Loucy (cell line): ENCODE data around the gene MBNL1.

ENCODE experiments used
- H2AFZ ChIP-seq: fragments of 200-600 bp; sonication (generic); 2 replicates; pipeline ENCODE4 v1.6.0; 2016; ENCODE audit warnings: antibody characterized with exemption, mild to moderate bottlenecking, low read length, moderate library complexity
- H3F3A ChIP-seq: fragments of 200-600 bp; 2 replicates; pipeline ENCODE4 v1.6.0; 2016; ENCODE audit warnings: antibody characterized with exemption, low read depth, mild to moderate bottlenecking
- H3K27me3 ChIP-seq: fragments of 200-600 bp; sonication (generic); 2 replicates; pipeline ENCODE4 v1.6.1; 2014; ENCODE audit warnings: low read length, mild to moderate bottlenecking; ENCODE audit not compliant: insufficient read depth, poor library complexity, severe bottlenecking
- H3K36me3 ChIP-seq: fragments of 200-600 bp; sonication (generic); 2 replicates; pipeline ENCODE4 v1.6.1; 2016; ENCODE audit warnings: low read length; ENCODE audit not compliant: insufficient read depth
- H3K4me1 ChIP-seq: fragments of 200-600 bp; sonication (generic); 2 replicates; pipeline ENCODE4 v1.5.1; 2014; ENCODE audit warnings: low read length, mild to moderate bottlenecking; ENCODE audit not compliant: insufficient read depth, poor library complexity, severe bottlenecking
- H3K4me2 ChIP-seq: fragments of 200-600 bp; sonication (generic); 2 replicates; pipeline ENCODE4 v1.6.0; 2014; ENCODE audit warnings: antibody characterized with exemption, low read length, low read depth, mild to moderate bottlenecking; ENCODE audit not compliant: poor library complexity, severe bottlenecking
- H3K4me3 ChIP-seq: fragments of 200-600 bp; sonication (generic); 2 replicates; pipeline ENCODE4 v1.5.1; 2014; ENCODE audit warnings: low read length, mild to moderate bottlenecking, mixed read lengths; ENCODE audit not compliant: poor library complexity, severe bottlenecking
- H3K79me2 ChIP-seq: fragments of 200-600 bp; sonication (generic); 2 replicates; pipeline ENCODE4 v1.6.1; 2014; ENCODE audit warnings: low read length; ENCODE audit not compliant: insufficient read depth
- H3K9ac ChIP-seq: fragments of 200-600 bp; sonication (generic); 2 replicates; pipeline ENCODE4 v1.6.0; 2014; ENCODE audit warnings: mild to moderate bottlenecking, low read depth, low read length, moderate library complexity; ENCODE audit not compliant: poor library complexity, severe bottlenecking
- H3K9me2 ChIP-seq: fragments of 200-600 bp; sonication (generic); replicated peaks from 2 replicates; pipeline ENCODE4 v1.6.1; 2016; ENCODE audit warnings: low read depth, low read length, mixed read lengths
- H3K9me3 ChIP-seq: fragments of 200-600 bp; sonication (generic); 2 replicates; pipeline ENCODE4 v1.6.1; 2014; ENCODE audit warnings: mild to moderate bottlenecking, antibody characterized with exemption, low read length, low read depth; ENCODE audit not compliant: insufficient read depth
- H4K20me1 ChIP-seq: fragments of 200-600 bp; sonication (generic); 2 replicates; pipeline ENCODE4 v1.6.0; 2014; ENCODE audit warnings: antibody characterized with exemption, low read length, mild to moderate bottlenecking; ENCODE audit not compliant: insufficient read depth, poor library complexity, severe bottlenecking
- CTCF ChIP-seq: fragments of 200-600 bp; sonication (generic); conservative IDR thresholded peaks from 2 replicates; pipeline ENCODE4 v1.5.1; 2014; ENCODE audit warnings: mild to moderate bottlenecking, antibody characterized with exemption, low read length
- EZH2phosphoT487 ChIP-seq: fragments of 200-600 bp; IDR thresholded peaks from 2 replicates; pipeline ENCODE4 v1.6.1; 2018; ENCODE audit warnings: antibody characterized with exemption, mild to moderate bottlenecking, moderate library complexity, borderline replicate concordance

Gene MBNL1

GRCh38 chr3:152272771-152273242 is 4.1 kb downstream of the MBNL1 start:
- Histone ChIP-seq H3K4me1 (peaks cover 65% of the 10 kb centered on the region), H4K20me1 (peaks cover 86% of the 10 kb centered on the region), H3K27me3 (peaks cover 5% of the 10 kb centered on the region), H3K4me2 (peak overlapping the region; percentile 89), H3K36me3 (no peaks in the 10 kb centered on the region), H3K9me2 (no peaks in the 10 kb centered on the region), H2AFZ (no peak overlapping the region), H3K9ac (peak overlapping the region; percentile 95), H3F3A (peaks cover 15% of the 10 kb centered on the region), H3K4me3 (peak overlapping the region; percentile 98), H3K79me2 (peaks cover 92% of the 10 kb centered on the region), H3K9me3 (no peaks in the 10 kb centered on the region)
- TF ChIP-seq CTCF: no peak
- no peak for TF ChIP-seq EZH2phosphoT487

GRCh38 chr3:152276681-152277080 is 8.0 kb downstream of the MBNL1 start:
- H3K4me3 ChIP-seq: peak overlapping the region; percentile 53
- H3K27me3 ChIP-seq: no peaks in the 10 kb centered on the region
- H3F3A ChIP-seq: no peaks in the 10 kb centered on the region
- no peak overlapping the region for H3K9ac ChIP-seq
- no peaks in the 10 kb centered on the region for H3K36me3 ChIP-seq
- no peak overlapping the region for H2AFZ ChIP-seq
- TF ChIP-seq CTCF: no peak
- no peak for TF ChIP-seq EZH2phosphoT487
- H3K79me2 ChIP-seq: peaks cover 100% of the 10 kb centered on the region
- H4K20me1 ChIP-seq: peaks cover 100% of the 10 kb centered on the region
- no peaks in the 10 kb centered on the region for H3K9me3 ChIP-seq
- H3K4me1 ChIP-seq: peaks cover 79% of the 10 kb centered on the region
- no peaks in the 10 kb centered on the region for H3K9me2 ChIP-seq
- peak overlapping the region; percentile 89 for H3K4me2 ChIP-seq

- TF ChIP-seq EZH2phosphoT487: no peak
- peaks cover 100% of the 10 kb centered on the region for H4K20me1 ChIP-seq
- peak overlapping the region; percentile 89 for H3K4me2 ChIP-seq
- no peaks in the 10 kb centered on the region for H3K9me2 ChIP-seq
- H3K4me3 ChIP-seq: peak overlapping the region; percentile 28
- H3K4me1 ChIP-seq: peaks cover 81% of the 10 kb centered on the region
- no peak overlapping the region for H2AFZ ChIP-seq
- no peaks in the 10 kb centered on the region for H3K27me3 ChIP-seq
- no peak overlapping the region for H3K9ac ChIP-seq
- no peaks in the 10 kb centered on the region for H3F3A ChIP-seq
- H3K79me2 ChIP-seq: peaks cover 100% of the 10 kb centered on the region
- H3K36me3 ChIP-seq: no peaks in the 10 kb centered on the region
- H3K9me3 ChIP-seq: no peaks in the 10 kb centered on the region
These were observed 8.5 kb downstream of the MBNL1 start for GRCh38 chr3:152277198-152277597.
